Heart left ventricle (tissue), 16 donors: ENCODE measurements around the gene MMP27. TPM values are rescaled to one million over a fixed set of nuclear protein-coding genes. Genes with fewer than 3 reads are reported as not detected.
A peak's percentile ranks its signal among the peaks of the same experiment; 100 is the strongest.

Source experiments
- ATAC-seq, 4 donors: fragments of 200-7000 bp; cut with Tn5 transposase; one replicate each; pipeline ENCODE4 v1.9.1; 2020 to 2022; ENCODE audit warnings: moderate library complexity in 4 of 4, mild to moderate bottlenecking in 3 of 4, moderate number of reproducible peaks in 1 of 4
- DNase-seq, 5 donors: peaks; one replicate each; pipeline ENCODE4 v3.0.0-alpha.2; 2020
- H3K27ac ChIP-seq, 12 donors: fragments of 200-600 bp; sonication (generic) in 4 of 12; one replicate each; pipeline versions ENCODE4 v1.5.0 to v1.8.0; 2016 to 2022; ENCODE audit warnings: mild to moderate bottlenecking in 2 of 12
- H3K27me3 ChIP-seq, 9 donors: fragments of 200-600 bp; sonication (generic) in 2 of 9; one replicate each; pipeline versions ENCODE4 v1.5.1 to v1.8.0; 2016 to 2022; ENCODE audit warnings: mild to moderate bottlenecking in 3 of 9
- H3K36me3 ChIP-seq, 9 donors: fragments of 200-600 bp; sonication (generic) in 2 of 9; one replicate each; pipeline versions ENCODE4 v1.5.0 to v1.8.0; 2018 to 2022; ENCODE audit warnings: mild to moderate bottlenecking in 2 of 9
- H3K4me1 ChIP-seq, 12 donors: fragments of 200-600 bp; sonication (generic) in 4 of 12; one replicate each; pipeline versions ENCODE4 v1.5.0 to v1.8.0; 2016 to 2022; ENCODE audit warnings: mild to moderate bottlenecking in 3 of 12
- H3K4me3 ChIP-seq, 12 donors: fragments of 200-600 bp; sonication (generic) in 4 of 12; one replicate each; pipeline versions ENCODE4 v1.5.0 to v1.8.0; 2017 to 2022; ENCODE audit warnings: mild to moderate bottlenecking in 9 of 12, moderate library complexity in 4 of 12
- H3K9me3 ChIP-seq, 12 donors: fragments of 200-600 bp; sonication (generic) in 4 of 12; one replicate each; pipeline versions ENCODE4 v1.5.0 to v1.8.0; 2016 to 2022; ENCODE audit warnings: mild to moderate bottlenecking in 1 of 12
- CTCF ChIP-seq, 12 donors: fragments of 200-600 bp; sonication (generic) in 4 of 12; IDR thresholded peaks; one replicate each; pipeline versions ENCODE4 v1.5.0 to v1.8.0; 2018 to 2022; ENCODE audit warnings: antibody characterized with exemption in 12 of 12, mild to moderate bottlenecking in 5 of 12
- POLR2A ChIP-seq, 2 donors: fragments of 450-650 bp; IDR thresholded peaks; one replicate each; pipeline ENCODE4 v1.6.1; 2017; ENCODE audit warnings: antibody characterized with exemption in 2 of 2, mild to moderate bottlenecking in 2 of 2, moderate library complexity in 2 of 2
- WGBS, 4 donors: extraction: QIAGEN DNeasy Blood & Tissue Kit in 2 of 4; methylation state at CpG; one replicate each; pipeline versions ENCODE4 v1.1.5 to v1.1.7; 2013 to 2018; 5-methylcytosine and 5-hydroxymethylcytosine counted together
- intact Hi-C, 10 donors: fragments of 100-400 bp; cut with DNase I; formaldehyde crosslinking; loops; one replicate each; pipeline versions ENCODE4 v1.11.1 to v1.14.2; 2022
- polyA plus RNA-seq, 2 donors: library from polyadenylated mRNA; stranded (reverse); fragments of 200-250 nt; gene quantifications; one replicate each; pipeline ENCODE4 v1.2.3, GENCODE V29; 2013
- total RNA-seq, 9 donors: library from RNA; depleted of rRNA in 2 of 9; stranded (reverse); fragments of >200 nt in 2 of 9; fragmentation: NEBNext Ultra II Directional in 3 of 9; extraction: Animal tissue kit (Norgen Biotek cat#: 25700) in 3 of 9; gene quantifications; one replicate each; pipeline versions ENCODE4 v1.1.0 to v1.2.4, GENCODE V29; 2016 to 2023
- donor health status: ischemic (EF 13 %, LVEDD 7.1; RV severe dilation, severe dysfunction).
- donor health status: healthy with polysubstance abuse.
- donor health status: DM: no; HTN: yes; CAD: no.
- donor health status: DM: no; HTN: no; CAD: no.
- donor health status: ischemic (EF 25% LVEDD 6.9; RV normal size, moderate dysfunction).
- donor health status: ischemic (EF 25% LVEDD 5.7; RV mildly dilated, moderate dysfunction).
- donor health status: healthy.
- donor health status: DM: yes; HTN: yes; CAD: no.
- donor health status: ischemic (EF 35%, LVEDD 5.7; RV mildly dilated, moderate dysfunction).
- donor health status: nonischemic (EF 11% LVEDD 7.7; RV severe dilation, severe dysfunction).
- donor health status: DM: yes; HTN: yes; CAD: no.
- donor health status: PGD.
- donor health status: ischemic (EF 29% LVEDD 5.4; RV normal size, mild dysfunction).
- donor health status: nonischemic (EF 23%, LVEDD 6.1; RV moderate dilation, normal function).

Gene MMP27
- total and polyA plus RNA-seq, 11 donors, result 0.14 TPM; not detected in 10

GRCh38 chr11:102678022-102678421 is 27.5 kb downstream of the MMP27 start:
- Histone ChIP-seq H3K36me3 (no peaks in the 10 kb centered on the region), H3K27ac (no peak overlapping the region), H3K4me3 (no peak overlapping the region), H3K4me1 (peaks cover 0 to 6% (median 0%) of the 10 kb centered on the region in 12 donors), H3K27me3 (peaks cover 0 to 10% (median 0%) of the 10 kb centered on the region in 9 donors), H3K9me3 (no peaks in the 10 kb centered on the region)
- no peak for TF ChIP-seq POLR2A (IDR thresholded peaks at IDR 0.05)
- no peak for TF ChIP-seq CTCF (IDR thresholded peaks at IDR 0.05)
- WGBS, 4 donors, result 67 to 83% (median 71%) methylated on average over 2 of the region's 2 CpGs
- no peak for DNase-seq
- no peak for ATAC-seq
- intact Hi-C loops, result no loop called here

- ATAC-seq, result no peak
- no peak overlapping the region for H3K27ac ChIP-seq
- TF ChIP-seq POLR2A (IDR thresholded peaks at IDR 0.05) (no peak), CTCF (IDR thresholded peaks at IDR 0.05) (no peak)
- H3K27me3 ChIP-seq, result peaks cover 0 to 3% (median 0%) of the 10 kb centered on the region in 9 donors
- no peak for DNase-seq
- 69 to 75% (median 72%) methylated on average over 2 of the region's 2 CpGs for WGBS, 4 donors
- H3K4me1 ChIP-seq, result peaks cover 0 to 2% (median 0%) of the 10 kb centered on the region in 12 donors
- intact Hi-C loops, result no loop called here
- H3K4me3 ChIP-seq, result no peak overlapping the region
- H3K36me3 ChIP-seq, result no peaks in the 10 kb centered on the region
- H3K9me3 ChIP-seq, result no peaks in the 10 kb centered on the region
Measured at GRCh38 chr11:102676084-102676483, 29.5 kb downstream of the MMP27 start.

GRCh38 chr11:102669664-102670063 is 35.9 kb downstream of the MMP27 start:
- H3K27me3 ChIP-seq, result no peaks in the 10 kb centered on the region
- no peaks in the 10 kb centered on the region for H3K4me1 ChIP-seq
- H3K4me3 ChIP-seq, result no peak overlapping the region
- no peak for TF ChIP-seq POLR2A (IDR thresholded peaks at IDR 0.05)
- no peak for TF ChIP-seq CTCF (IDR thresholded peaks at IDR 0.05)
- intact Hi-C loops, result loop anchor here in 5 of 10 donors (5.0 to 10.0 kb wide), 5 partner anchors 325 to 385 kb away; partner anchors contain the start of gene BIRC2 (in 1 of the 5)
- WGBS, 4 donors, result 70 to 75% (median 72%) methylated on average over 3 of the region's 3 CpGs
- no peak for DNase-seq
- no peaks in the 10 kb centered on the region for H3K36me3 ChIP-seq
- H3K9me3 ChIP-seq, result no peaks in the 10 kb centered on the region
- H3K27ac ChIP-seq, result no peak overlapping the region
- ATAC-seq, result no peak

- H3K27me3 ChIP-seq, result no peaks in the 10 kb centered on the region
- DNase-seq (no peak), ATAC-seq (no peak)
- TF ChIP-seq POLR2A (IDR thresholded peaks at IDR 0.05) (no peak), CTCF (IDR thresholded peaks at IDR 0.05) (peak; percentile 37 to 74 (median 60))
- intact Hi-C loops, result loop anchor here in 5 of 10 donors (5.0 to 10.0 kb wide), 5 partner anchors 322 to 382 kb away; partner anchors contain the start of gene BIRC2 (in 1 of the 5)
- H3K4me3 ChIP-seq, result no peak overlapping the region
- no peaks in the 10 kb centered on the region for H3K4me1 ChIP-seq
- no peaks in the 10 kb centered on the region for H3K9me3 ChIP-seq
- 1 to 4% (median 2%) methylated on average over 4 of the region's 4 CpGs for WGBS, 4 donors
- no peaks in the 10 kb centered on the region for H3K36me3 ChIP-seq
- H3K27ac ChIP-seq, result no peak overlapping the region
Measured at GRCh38 chr11:102666331-102666957, 39.1 kb downstream of the MMP27 start.
